Measurements from ENCODE around the gene COL25A1.

The COL25A1 gene

GRCh38 chr4:108916638-108917037 lies 385.8 kb downstream of the COL25A1 start:
- Histone ChIP-seq H3K36me3 (ENCODE audit: control insufficient read depth, insufficient read depth, low read length) (no peaks in the 10 kb centered on the region), H3K4me3 (ENCODE audit: low read depth, low read length) (no peak overlapping the region), H3K27me3 (ENCODE audit: control insufficient read depth, insufficient read depth, low read length) (no peaks in the 10 kb centered on the region), H3K9me3 (ENCODE audit: control insufficient read depth, insufficient read depth, low read length) (no peaks in the 10 kb centered on the region), H3K9ac (ENCODE audit: low read depth, low read length) (no peak overlapping the region), H3K4me1 (ENCODE audit: control insufficient read depth, insufficient read depth, low read length) (no peaks in the 10 kb centered on the region)

- no peaks in the 10 kb centered on the region for H3K36me3 ChIP-seq (ENCODE audit: control insufficient read depth, insufficient read depth, low read length)
- no peaks in the 10 kb centered on the region for H3K4me1 ChIP-seq (ENCODE audit: control insufficient read depth, insufficient read depth, low read length)
- no peak overlapping the region for H3K9ac ChIP-seq (ENCODE audit: low read depth, low read length)
- no peaks in the 10 kb centered on the region for H3K9me3 ChIP-seq (ENCODE audit: control insufficient read depth, insufficient read depth, low read length)
- no peaks in the 10 kb centered on the region for H3K27me3 ChIP-seq (ENCODE audit: control insufficient read depth, insufficient read depth, low read length)
- H3K4me3 ChIP-seq (ENCODE audit: low read depth, low read length), result no peak overlapping the region
Measured at GRCh38 chr4:108906866-108907367, 395.5 kb downstream of the COL25A1 start.

DNA sequence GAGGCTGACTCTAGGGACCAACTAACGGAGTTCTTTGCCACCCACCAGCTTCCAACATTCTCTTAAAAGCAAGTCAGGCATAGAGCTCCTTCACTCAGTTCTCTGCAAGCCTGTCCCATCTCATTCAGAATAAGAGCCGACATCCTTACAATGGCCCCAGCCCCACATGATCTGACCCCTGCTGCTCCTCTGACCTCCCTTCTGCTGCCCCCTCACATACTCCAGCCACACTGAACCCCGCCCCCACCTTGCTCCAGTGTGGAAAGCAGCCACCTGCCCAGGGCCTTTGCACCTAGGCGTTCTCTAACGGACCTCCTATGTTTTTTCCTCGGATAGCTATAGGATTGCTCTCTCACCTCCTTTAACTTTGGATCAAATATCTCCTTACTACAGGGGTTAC lies 396.5 kb downstream of the COL25A1 start:
- Histone ChIP-seq H3K9ac (ENCODE audit: low read depth, low read length) (no peak overlapping the region), H3K9me3 (ENCODE audit: control insufficient read depth, insufficient read depth, low read length) (no peaks in the 10 kb centered on the region), H3K4me3 (ENCODE audit: low read depth, low read length) (no peak overlapping the region), H3K27me3 (ENCODE audit: control insufficient read depth, insufficient read depth, low read length) (no peaks in the 10 kb centered on the region), H3K4me1 (ENCODE audit: control insufficient read depth, insufficient read depth, low read length) (no peaks in the 10 kb centered on the region), H3K36me3 (ENCODE audit: control insufficient read depth, insufficient read depth, low read length) (no peaks in the 10 kb centered on the region)

GRCh38 chr4:108903464-108904221 lies 398.8 kb downstream of the COL25A1 start:
- H3K4me1 ChIP-seq (ENCODE audit: control insufficient read depth, insufficient read depth, low read length), result peaks cover 5% of the 10 kb centered on the region
- no peaks in the 10 kb centered on the region for H3K27me3 ChIP-seq (ENCODE audit: control insufficient read depth, insufficient read depth, low read length)
- no peaks in the 10 kb centered on the region for H3K36me3 ChIP-seq (ENCODE audit: control insufficient read depth, insufficient read depth, low read length)

DNA sequence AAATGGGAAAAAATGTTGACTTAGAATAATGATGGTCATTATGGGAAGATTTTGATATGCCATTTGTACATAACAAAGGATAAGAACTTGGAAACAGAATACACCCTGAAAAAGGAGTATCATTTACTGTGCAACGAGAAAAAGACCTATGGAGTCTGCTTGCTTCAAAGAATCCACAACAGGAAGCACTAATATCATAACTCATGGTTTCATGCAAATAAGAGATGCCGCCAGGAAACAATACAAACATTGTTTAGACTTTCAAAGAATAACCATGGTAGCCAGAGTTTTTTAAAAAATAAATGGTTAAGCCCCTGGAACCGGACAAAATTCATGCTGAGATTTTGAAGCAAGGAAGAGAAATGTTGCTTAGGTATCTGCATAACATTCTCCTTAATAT lies 399.7 kb downstream of the COL25A1 start:
- H3K36me3 ChIP-seq (ENCODE audit: control insufficient read depth, insufficient read depth, low read length), result no peaks in the 10 kb centered on the region
- peaks cover 5% of the 10 kb centered on the region for H3K4me1 ChIP-seq (ENCODE audit: control insufficient read depth, insufficient read depth, low read length)
- H3K9ac ChIP-seq (ENCODE audit: low read depth, low read length), result no peak overlapping the region
- no peak overlapping the region for H3K4me3 ChIP-seq (ENCODE audit: low read depth, low read length)
- H3K27me3 ChIP-seq (ENCODE audit: control insufficient read depth, insufficient read depth, low read length), result no peaks in the 10 kb centered on the region
- H3K9me3 ChIP-seq (ENCODE audit: control insufficient read depth, insufficient read depth, low read length), result no peaks in the 10 kb centered on the region

More at GRCh38 chr4:108903464-108904221, 398.8 kb downstream of the COL25A1 start:
- no peak overlapping the region for H3K9ac ChIP-seq (ENCODE audit: low read depth, low read length)
- no peaks in the 10 kb centered on the region for H3K9me3 ChIP-seq (ENCODE audit: control insufficient read depth, insufficient read depth, low read length)
- H3K4me3 ChIP-seq (ENCODE audit: low read depth, low read length), result no peak overlapping the region

DNA sequence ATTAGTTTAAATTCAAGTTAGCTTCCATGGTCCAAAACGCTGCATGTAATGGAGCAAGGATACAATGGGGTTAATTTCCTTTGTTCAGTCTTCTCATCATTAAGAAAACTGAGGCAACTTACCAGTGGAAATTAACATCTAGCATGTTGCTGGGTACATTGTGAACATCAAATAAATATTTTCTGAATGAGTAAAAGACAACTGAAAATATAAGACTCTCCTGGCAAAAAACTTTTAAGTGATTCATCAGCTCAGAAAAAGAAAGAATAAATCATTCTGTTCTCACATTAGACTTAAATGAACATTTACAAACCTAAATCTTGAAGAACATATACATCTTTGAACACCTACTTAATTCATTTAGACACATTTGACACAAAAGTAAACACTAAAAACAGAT lies 401.2 kb downstream of the COL25A1 start:
- Histone ChIP-seq H3K9ac (ENCODE audit: low read depth, low read length) (no peak overlapping the region), H3K27me3 (ENCODE audit: control insufficient read depth, insufficient read depth, low read length) (no peaks in the 10 kb centered on the region), H3K36me3 (ENCODE audit: control insufficient read depth, insufficient read depth, low read length) (no peaks in the 10 kb centered on the region), H3K4me1 (ENCODE audit: control insufficient read depth, insufficient read depth, low read length) (peaks cover 5% of the 10 kb centered on the region), H3K4me3 (ENCODE audit: low read depth, low read length) (no peak overlapping the region), H3K9me3 (ENCODE audit: control insufficient read depth, insufficient read depth, low read length) (no peaks in the 10 kb centered on the region)

DNA sequence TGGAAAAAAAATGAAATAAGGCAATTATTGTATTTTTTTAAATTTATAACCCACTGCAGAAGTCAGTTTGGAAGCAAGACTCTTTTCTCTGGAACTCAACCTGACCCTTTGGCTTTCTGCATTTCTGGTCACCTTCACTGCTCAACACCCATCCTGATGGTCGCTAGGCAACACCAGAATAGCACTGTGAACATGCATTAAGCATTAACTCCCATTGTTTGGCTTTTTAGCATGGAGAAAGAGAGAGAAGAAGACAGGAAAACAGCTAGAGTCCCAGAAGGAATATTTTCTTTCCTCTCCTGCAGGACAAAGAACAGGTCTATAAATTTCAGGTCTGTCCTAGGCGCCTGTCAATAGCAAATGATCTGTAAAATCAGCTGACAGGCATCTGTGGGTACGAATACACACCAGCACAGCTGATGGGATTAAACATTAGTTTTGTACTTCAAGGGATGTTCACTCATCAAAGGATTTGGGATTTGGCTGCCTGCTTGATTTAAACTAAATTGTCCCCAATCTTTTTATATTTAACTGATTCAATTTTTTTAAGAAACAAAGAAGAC lies 402.4 kb downstream of the COL25A1 start:
- H3K9me3 ChIP-seq (ENCODE audit: control insufficient read depth, insufficient read depth, low read length), result no peaks in the 10 kb centered on the region
- no peak overlapping the region for H3K4me3 ChIP-seq (ENCODE audit: low read depth, low read length)
- peaks cover 5% of the 10 kb centered on the region for H3K4me1 ChIP-seq (ENCODE audit: control insufficient read depth, insufficient read depth, low read length)
- H3K9ac ChIP-seq (ENCODE audit: low read depth, low read length), result no peak overlapping the region
- no peaks in the 10 kb centered on the region for H3K36me3 ChIP-seq (ENCODE audit: control insufficient read depth, insufficient read depth, low read length)
- no peaks in the 10 kb centered on the region for H3K27me3 ChIP-seq (ENCODE audit: control insufficient read depth, insufficient read depth, low read length)

DNA sequence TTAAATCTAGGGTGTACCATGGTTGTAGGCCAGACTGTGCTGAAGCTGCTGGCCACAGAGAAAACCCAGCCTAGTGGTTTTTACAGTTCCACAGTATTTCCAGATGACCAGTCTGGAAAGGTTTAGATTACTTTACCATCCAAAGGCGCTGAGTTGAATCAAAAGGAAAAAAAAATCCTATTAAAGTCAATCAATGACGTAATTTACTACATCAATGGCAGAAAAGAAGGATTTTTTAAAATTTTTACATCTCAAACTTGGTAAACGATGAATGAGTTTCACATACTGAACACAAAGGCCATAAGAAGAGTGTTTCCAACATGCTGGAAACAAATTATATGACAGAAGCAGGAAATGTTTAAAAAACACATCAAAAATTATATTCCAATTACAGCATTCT lies 409.0 kb downstream of the COL25A1 start:
- Histone ChIP-seq H3K4me3 (ENCODE audit: low read depth, low read length) (no peak overlapping the region), H3K36me3 (ENCODE audit: control insufficient read depth, insufficient read depth, low read length) (no peaks in the 10 kb centered on the region), H3K9me3 (ENCODE audit: control insufficient read depth, insufficient read depth, low read length) (no peaks in the 10 kb centered on the region), H3K4me1 (ENCODE audit: control insufficient read depth, insufficient read depth, low read length) (no peaks in the 10 kb centered on the region), H3K27me3 (ENCODE audit: control insufficient read depth, insufficient read depth, low read length) (no peaks in the 10 kb centered on the region), H3K9ac (ENCODE audit: low read depth, low read length) (no peak overlapping the region)

DNA sequence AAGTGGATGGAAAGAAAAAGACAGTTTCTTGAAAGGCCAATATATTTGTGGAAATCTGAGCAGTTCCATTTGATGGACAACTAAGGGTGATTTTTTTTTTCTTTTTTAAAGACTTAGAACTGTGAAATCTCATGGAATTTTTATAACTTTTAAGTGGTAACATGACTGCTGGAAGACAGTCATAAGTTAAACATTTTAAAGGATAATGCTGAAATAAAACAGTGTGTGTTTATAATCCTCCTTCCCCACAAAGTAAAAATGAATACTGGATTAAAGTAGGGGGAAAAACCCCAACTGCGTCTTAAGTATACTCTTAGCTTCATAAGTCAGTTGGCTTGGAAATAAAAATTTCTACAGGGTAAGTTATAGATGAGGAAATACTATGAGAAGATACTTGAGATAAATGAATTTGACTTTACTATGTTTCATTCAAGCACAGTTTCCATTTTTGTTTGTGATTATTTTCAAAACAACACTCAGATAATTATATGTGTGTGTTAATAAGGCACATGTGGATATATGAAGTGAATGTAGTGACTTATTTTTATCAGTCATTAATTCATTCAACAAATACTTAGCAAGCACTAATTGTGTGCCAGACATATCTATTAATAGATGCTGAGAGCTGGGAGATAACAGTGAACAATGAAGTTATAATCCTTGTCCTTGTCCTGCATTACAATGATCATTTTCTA lies 410.4 kb downstream of the COL25A1 start:
- no peak overlapping the region for H3K9ac ChIP-seq (ENCODE audit: low read depth, low read length)
- no peaks in the 10 kb centered on the region for H3K27me3 ChIP-seq (ENCODE audit: control insufficient read depth, insufficient read depth, low read length)
- H3K9me3 ChIP-seq (ENCODE audit: control insufficient read depth, insufficient read depth, low read length), result no peaks in the 10 kb centered on the region
- no peak overlapping the region for H3K4me3 ChIP-seq (ENCODE audit: low read depth, low read length)
- no peaks in the 10 kb centered on the region for H3K36me3 ChIP-seq (ENCODE audit: control insufficient read depth, insufficient read depth, low read length)
- H3K4me1 ChIP-seq (ENCODE audit: control insufficient read depth, insufficient read depth, low read length), result no peaks in the 10 kb centered on the region

DNA sequence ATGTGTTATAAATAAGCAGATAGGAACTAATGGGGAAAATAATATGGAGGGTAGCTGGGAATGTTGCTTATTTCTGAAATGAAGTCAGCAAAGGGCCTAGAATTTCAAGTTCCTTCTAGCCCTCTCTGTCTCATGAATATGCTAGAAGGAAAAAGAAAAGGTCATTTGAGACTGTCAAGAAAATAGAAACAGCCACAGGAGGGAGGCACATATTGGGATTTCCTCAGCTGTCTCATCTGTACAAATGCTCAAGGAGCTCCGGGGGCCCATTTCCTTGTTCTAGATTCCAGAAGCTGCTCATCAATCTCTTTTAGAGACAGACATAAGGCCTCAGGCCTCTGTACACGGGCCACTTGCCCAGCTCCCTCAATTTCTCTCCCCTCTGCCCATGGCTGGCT lies 412.0 kb downstream of the COL25A1 start:
- H3K4me1 ChIP-seq (ENCODE audit: control insufficient read depth, insufficient read depth, low read length), result no peaks in the 10 kb centered on the region
- no peaks in the 10 kb centered on the region for H3K27me3 ChIP-seq (ENCODE audit: control insufficient read depth, insufficient read depth, low read length)
- H3K9me3 ChIP-seq (ENCODE audit: control insufficient read depth, insufficient read depth, low read length), result no peaks in the 10 kb centered on the region
- H3K4me3 ChIP-seq (ENCODE audit: low read depth, low read length), result no peak overlapping the region
- no peak overlapping the region for H3K9ac ChIP-seq (ENCODE audit: low read depth, low read length)
- no peaks in the 10 kb centered on the region for H3K36me3 ChIP-seq (ENCODE audit: control insufficient read depth, insufficient read depth, low read length)

DNA sequence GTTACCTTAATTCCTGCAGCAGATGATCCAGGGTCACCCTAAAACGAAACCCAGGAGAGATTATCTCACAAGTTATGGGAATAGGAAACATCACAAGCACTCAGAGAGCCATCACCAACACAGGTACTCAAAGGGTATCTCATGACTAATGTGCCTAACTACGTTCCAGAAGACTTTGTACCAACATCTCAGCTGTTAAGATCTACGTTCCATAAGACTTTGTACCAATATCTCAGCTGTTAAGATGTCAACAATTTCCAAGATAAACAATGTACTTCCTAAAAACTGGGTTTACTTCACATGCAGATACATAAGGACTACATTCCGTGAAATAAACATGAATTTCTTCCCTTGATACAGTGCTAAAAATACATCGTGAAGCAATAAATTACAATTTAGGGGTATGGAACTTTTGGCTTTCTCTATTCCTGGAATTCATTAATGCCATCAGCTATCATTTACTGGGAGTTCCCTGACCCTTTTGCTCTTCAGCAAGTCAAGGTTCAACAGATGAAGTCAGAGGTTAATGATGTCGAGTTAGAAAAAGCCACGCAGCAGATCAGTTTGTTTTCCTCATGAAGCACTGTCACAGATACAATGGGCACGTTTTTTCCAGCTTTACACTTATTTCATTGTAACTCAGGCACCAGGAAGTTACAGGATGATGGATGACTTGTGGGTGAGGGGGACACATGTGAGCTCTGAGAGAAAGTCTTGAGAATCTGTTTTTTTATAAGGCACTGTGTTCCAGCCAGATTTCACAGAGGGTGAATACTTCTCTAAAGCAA lies 412.6 kb downstream of the COL25A1 start:
- Histone ChIP-seq H3K4me3 (ENCODE audit: low read depth, low read length) (no peak overlapping the region), H3K4me1 (ENCODE audit: control insufficient read depth, insufficient read depth, low read length) (no peaks in the 10 kb centered on the region), H3K27me3 (ENCODE audit: control insufficient read depth, insufficient read depth, low read length) (no peaks in the 10 kb centered on the region), H3K9me3 (ENCODE audit: control insufficient read depth, insufficient read depth, low read length) (no peaks in the 10 kb centered on the region), H3K36me3 (ENCODE audit: control insufficient read depth, insufficient read depth, low read length) (no peaks in the 10 kb centered on the region), H3K9ac (ENCODE audit: low read depth, low read length) (no peak overlapping the region)

All from iPS-15b (cell line).